SU-DHL-6 (cell line): ENCODE results near the gene MYH15.

Source experiments
- EZH2phosphoT487 ChIP-seq: fragments of 200-600 bp; sonication (generic), shearing (Covaris generic); conservative IDR thresholded peaks from 2 replicates; pipeline ENCODE4 v1.6.1; 2018; ENCODE audit warnings: mild to moderate bottlenecking, antibody characterized with exemption, low read length, moderate library complexity, mixed read lengths
- TF ChIP-seq, protein P1 (sequence below): fragments of 200-600 bp; sonication (generic); IDR thresholded peaks from one replicate; pipeline ENCODE4 v1.5.1; 2017; ENCODE audit warnings: antibody characterized with exemption, mild to moderate bottlenecking, low read length, moderate library complexity; ENCODE audit not compliant: insufficient read depth, poor library complexity, severe bottlenecking

DNA sequence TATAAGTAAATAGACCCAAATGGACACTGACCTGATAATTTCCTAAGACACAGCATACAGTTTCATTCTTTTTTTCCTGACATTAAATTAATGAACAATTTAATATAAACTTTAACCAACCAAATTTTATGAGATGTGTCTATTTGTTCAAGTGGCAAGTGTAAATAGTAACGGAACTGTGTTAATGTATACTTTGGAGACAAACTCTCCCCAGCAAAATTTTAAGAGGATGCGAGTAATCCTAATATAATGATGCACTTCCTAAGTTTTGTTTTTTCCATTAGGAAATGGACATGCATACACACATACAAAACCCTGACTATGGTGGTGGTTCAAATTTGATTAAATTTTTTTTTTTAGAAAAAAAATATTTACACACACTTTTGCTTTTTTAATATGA lies 38.5 kb upstream of the MYH15 start:
- TF ChIP-seq, protein P1, sequence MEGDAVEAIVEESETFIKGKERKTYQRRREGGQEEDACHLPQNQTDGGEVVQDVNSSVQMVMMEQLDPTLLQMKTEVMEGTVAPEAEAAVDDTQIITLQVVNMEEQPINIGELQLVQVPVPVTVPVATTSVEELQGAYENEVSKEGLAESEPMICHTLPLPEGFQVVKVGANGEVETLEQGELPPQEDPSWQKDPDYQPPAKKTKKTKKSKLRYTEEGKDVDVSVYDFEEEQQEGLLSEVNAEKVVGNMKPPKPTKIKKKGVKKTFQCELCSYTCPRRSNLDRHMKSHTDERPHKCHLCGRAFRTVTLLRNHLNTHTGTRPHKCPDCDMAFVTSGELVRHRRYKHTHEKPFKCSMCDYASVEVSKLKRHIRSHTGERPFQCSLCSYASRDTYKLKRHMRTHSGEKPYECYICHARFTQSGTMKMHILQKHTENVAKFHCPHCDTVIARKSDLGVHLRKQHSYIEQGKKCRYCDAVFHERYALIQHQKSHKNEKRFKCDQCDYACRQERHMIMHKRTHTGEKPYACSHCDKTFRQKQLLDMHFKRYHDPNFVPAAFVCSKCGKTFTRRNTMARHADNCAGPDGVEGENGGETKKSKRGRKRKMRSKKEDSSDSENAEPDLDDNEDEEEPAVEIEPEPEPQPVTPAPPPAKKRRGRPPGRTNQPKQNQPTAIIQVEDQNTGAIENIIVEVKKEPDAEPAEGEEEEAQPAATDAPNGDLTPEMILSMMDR = no peak
- no peak for TF ChIP-seq EZH2phosphoT487
